GM12875 (cell line): ENCODE measurements around the gene USP7.

ENCODE experiments used
- H3K4me3 ChIP-seq: one replicate; pipeline ENCODE4 v1.5.1; 2011; ENCODE audit warnings: low read depth, low read length, control low read depth
- TF ChIP-seq, protein P1 (sequence below): IDR thresholded peaks from 2 replicates; pipeline ENCODE4 v1.5.1; 2011; ENCODE audit warnings: low read depth, mild to moderate bottlenecking, control low read depth, inconsistent platforms, low read length, moderate library complexity, borderline replicate concordance; ENCODE audit not compliant: insufficient read depth

USP7 gene

GRCh38 chr16:8905795-8906591, 57.7 kb downstream of the USP7 start:
- TF ChIP-seq, protein P1, sequence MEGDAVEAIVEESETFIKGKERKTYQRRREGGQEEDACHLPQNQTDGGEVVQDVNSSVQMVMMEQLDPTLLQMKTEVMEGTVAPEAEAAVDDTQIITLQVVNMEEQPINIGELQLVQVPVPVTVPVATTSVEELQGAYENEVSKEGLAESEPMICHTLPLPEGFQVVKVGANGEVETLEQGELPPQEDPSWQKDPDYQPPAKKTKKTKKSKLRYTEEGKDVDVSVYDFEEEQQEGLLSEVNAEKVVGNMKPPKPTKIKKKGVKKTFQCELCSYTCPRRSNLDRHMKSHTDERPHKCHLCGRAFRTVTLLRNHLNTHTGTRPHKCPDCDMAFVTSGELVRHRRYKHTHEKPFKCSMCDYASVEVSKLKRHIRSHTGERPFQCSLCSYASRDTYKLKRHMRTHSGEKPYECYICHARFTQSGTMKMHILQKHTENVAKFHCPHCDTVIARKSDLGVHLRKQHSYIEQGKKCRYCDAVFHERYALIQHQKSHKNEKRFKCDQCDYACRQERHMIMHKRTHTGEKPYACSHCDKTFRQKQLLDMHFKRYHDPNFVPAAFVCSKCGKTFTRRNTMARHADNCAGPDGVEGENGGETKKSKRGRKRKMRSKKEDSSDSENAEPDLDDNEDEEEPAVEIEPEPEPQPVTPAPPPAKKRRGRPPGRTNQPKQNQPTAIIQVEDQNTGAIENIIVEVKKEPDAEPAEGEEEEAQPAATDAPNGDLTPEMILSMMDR, result no peak
- H3K4me3 ChIP-seq, result no peak overlapping the region

GRCh38 chr16:8905168-8905762, 58.4 kb downstream of the USP7 start:
- no peak overlapping the region for H3K4me3 ChIP-seq
- TF ChIP-seq, protein P1, result peak; percentile 45; the same call in 1 of the 2 replicates

DNA sequence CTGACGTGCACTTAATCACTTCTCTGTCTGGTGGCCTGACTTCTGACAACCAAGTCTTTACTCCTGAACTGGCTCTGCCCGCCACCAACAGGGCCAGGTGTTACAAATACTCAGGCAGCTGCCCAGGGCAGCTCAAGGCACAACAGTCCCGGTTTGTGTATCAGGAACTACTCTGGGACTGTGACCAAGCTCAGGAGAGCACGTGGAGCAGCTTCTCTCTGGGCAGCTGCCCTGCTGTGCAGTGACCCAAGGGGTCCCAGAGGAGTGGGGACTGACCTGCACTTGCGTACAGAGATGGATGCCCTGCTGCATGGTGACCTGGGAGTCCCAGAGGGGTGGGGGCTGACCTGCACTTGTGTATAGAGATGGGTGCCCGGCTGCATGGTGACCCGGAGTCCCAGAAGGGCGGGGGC, 59.7 kb downstream of the USP7 start:
- TF ChIP-seq, protein P1, result no peak
- H3K4me3 ChIP-seq, result no peak overlapping the region

GRCh38 chr16:8903004-8903403, 60.7 kb downstream of the USP7 start:
- TF ChIP-seq, protein P1, result no peak
- H3K4me3 ChIP-seq, result no peak overlapping the region

DNA sequence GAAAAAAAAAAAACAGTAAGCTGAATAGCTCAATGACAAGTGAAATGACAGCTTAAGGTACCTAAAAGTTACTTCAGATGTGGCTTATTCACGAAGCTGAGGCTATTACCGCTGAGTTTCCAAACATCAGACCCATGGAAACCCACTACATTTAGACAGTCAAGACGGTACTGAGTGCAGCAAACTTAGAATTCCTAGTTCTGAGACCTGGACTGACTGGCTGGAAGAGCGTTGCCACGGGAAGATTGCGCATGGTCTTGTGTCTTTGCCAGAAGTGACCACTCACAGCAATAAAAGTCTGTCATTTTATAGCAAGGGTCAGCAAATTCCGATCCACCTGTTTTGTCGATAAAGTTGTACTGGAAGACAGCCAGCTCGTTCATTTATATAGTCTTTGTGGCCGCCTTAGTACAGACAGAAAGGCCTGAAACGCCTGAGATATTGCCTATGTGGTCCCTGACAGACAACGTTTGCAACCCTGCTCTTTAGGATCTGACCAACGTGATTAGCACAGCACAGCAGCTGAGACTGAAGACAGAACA, 62.3 kb downstream of the USP7 start:
- TF ChIP-seq, protein P1, result no peak
- no peak overlapping the region for H3K4me3 ChIP-seq

DNA sequence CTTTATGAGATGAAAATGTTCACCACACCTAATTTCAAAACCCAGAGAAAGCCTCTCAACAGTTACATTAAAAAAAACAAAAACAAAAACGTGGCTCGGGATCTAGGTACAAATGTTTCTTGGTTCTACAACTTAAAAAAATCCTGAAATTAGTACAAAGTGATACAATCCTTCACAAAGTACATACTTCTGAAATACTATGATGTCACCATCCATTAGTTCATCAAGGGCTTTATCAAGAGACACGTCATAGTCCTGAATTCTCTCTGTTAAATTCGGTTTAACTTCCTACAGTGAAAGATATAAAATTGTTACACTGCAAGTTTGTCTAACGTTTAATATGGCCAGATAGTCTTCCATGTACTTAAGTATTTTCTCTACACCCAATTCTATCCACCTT, 63.4 kb downstream of the USP7 start:
- TF ChIP-seq, protein P1, result no peak

More for the DNA sequence above, 63.4 kb downstream of the USP7 start:
- H3K4me3 ChIP-seq, result no peak overlapping the region
